ENCODE results near the gene YPEL1. TPM values are rescaled to one million over a fixed set of nuclear protein-coding genes. Genes with fewer than 3 reads are reported as not detected.

The YPEL1 gene
- total and polyA plus RNA-seq, 8 donors: 2.0 to 7.2 (median 2.7) TPM

DNA sequence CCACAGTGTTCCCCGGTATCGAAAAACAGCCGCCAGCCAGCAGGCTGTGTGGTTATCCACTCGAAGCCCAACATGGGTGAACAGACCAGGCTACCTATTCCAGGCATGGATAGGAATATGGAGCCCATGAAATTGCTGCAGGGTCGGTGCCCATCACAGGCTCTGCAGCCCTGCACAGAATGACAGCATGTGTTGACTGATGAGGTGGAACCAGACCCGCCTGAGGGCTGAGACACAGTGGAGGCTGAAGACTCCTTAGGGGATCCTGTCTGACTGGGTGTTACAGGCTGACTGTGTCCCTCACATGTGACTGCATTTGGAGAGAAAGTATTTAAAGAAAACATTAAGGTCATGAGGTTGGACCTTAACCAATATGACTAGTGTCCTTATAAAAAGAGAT is 6.2 kb upstream of the YPEL1 start:
- Histone ChIP-seq H3K36me3 (no peaks in the 10 kb centered on the region), H3K4me1 (no peaks in the 10 kb centered on the region), H3K9me3 (no peaks in the 10 kb centered on the region), H3K27me3 (no peaks in the 10 kb centered on the region), H3K4me3 (no peak overlapping the region), H3K27ac (no peak overlapping the region)
- 84 to 86% methylated on average over 6 of the region's 6 CpGs for WGBS, 2 donors
- FAIRE-seq: no peak
- intact Hi-C loops (cut with DNase I): no loop called here
- no peak for ATAC-seq
- TF ChIP-seq, protein P1, sequence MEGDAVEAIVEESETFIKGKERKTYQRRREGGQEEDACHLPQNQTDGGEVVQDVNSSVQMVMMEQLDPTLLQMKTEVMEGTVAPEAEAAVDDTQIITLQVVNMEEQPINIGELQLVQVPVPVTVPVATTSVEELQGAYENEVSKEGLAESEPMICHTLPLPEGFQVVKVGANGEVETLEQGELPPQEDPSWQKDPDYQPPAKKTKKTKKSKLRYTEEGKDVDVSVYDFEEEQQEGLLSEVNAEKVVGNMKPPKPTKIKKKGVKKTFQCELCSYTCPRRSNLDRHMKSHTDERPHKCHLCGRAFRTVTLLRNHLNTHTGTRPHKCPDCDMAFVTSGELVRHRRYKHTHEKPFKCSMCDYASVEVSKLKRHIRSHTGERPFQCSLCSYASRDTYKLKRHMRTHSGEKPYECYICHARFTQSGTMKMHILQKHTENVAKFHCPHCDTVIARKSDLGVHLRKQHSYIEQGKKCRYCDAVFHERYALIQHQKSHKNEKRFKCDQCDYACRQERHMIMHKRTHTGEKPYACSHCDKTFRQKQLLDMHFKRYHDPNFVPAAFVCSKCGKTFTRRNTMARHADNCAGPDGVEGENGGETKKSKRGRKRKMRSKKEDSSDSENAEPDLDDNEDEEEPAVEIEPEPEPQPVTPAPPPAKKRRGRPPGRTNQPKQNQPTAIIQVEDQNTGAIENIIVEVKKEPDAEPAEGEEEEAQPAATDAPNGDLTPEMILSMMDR (IDR thresholded peaks at IDR 0.05): no peak
- no peak for DNase-seq

DNA sequence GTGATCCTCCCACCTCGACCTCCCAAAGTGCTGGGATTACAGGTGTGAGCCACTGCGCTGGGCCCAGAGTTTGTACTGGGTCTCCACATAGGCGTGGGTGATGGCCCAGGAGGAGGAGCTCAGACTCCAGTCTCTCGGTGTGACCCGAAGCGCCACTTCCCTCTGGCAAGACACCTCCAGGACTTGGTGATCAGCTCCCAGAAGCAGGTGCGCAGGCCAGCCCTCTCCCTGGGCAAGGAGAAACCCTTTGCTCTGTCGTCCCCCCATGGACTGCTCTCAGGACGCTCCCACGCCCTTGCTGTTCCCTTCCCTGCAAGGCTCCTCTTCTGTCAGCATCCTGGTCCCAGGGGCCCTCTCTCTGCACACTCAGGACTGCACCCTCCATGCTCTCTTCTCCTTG is 5.5 kb upstream of the YPEL1 start:
- Histone ChIP-seq H3K36me3 (no peaks in the 10 kb centered on the region), H3K27ac (no peak overlapping the region), H3K9me3 (no peaks in the 10 kb centered on the region), H3K4me1 (no peaks in the 10 kb centered on the region), H3K4me3 (no peak overlapping the region), H3K27me3 (no peaks in the 10 kb centered on the region)
- intact Hi-C loops (cut with DNase I): no loop called here
- WGBS, 2 donors: 82 to 89% methylated on average over 10 of the region's 10 CpGs
- TF ChIP-seq, protein P1 (IDR thresholded peaks at IDR 0.05): no peak
- ATAC-seq (no peak), DNase-seq (no peak), FAIRE-seq (no peak)

DNA sequence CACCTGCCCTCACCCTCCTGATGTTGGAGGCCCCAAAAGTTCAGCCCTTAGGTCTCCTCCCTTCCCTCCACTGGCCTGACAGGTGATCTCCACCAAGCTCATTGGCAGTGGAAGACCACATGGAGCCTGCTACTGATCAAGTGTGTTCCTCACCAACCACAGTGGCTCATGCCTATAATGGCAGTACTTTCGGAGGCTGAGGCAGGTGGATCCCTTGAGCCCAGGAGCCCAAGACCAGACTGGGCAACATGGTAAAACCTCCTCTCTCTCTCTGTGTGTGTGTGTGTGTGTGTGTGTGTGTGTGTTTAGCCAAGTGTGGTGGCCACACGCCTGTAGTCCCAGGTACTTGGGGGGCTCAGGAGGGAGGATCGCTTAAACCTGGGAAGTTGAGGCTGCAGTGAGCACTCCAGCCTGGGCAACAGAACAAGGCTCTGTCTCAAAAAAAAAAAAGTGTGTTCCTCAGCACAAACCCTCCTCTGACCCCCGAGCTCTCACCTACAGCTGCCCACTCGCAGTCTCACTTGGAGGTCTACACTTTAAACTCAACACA is 4.3 kb upstream of the YPEL1 start:
- no peak overlapping the region for H3K4me3 ChIP-seq
- TF ChIP-seq, protein P1 (IDR thresholded peaks at IDR 0.05): no peak
- no peak for DNase-seq
- no peaks in the 10 kb centered on the region for H3K27me3 ChIP-seq
- intact Hi-C loops (cut with DNase I): no loop called here
- WGBS, 2 donors: 81 to 83% methylated on average over 5 of the region's 5 CpGs
- no peaks in the 10 kb centered on the region for H3K36me3 ChIP-seq
- FAIRE-seq: no peak
- H3K27ac ChIP-seq: no peak overlapping the region
- no peak for ATAC-seq
- H3K9me3 ChIP-seq: no peaks in the 10 kb centered on the region
- H3K4me1 ChIP-seq: no peaks in the 10 kb centered on the region

DNA sequence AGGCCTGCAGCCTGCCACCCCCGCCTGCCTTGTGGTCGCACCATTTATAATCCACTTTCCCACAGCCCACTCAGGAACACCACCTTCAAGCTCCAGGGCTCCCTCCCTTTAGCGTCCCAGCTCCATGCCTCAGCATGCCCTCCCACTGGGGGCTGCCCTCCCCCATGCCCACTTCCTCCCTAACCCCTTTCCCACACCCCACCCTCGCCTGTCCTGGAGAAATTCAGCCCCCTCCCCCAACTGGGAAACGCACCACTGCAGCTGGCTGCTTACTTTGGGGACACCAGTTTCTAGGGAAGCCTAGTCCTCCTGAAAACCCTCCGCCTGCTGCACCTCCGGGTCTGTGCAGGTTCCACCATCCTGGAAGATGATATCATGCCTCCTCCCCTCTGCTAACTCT is 3.4 kb upstream of the YPEL1 start:
- 52 to 58% methylated on average over 7 of the region's 7 CpGs for WGBS, 2 donors
- H3K4me3 ChIP-seq: no peak overlapping the region
- FAIRE-seq: no peak
- intact Hi-C loops (cut with DNase I): no loop called here
- no peak overlapping the region for H3K27ac ChIP-seq
- TF ChIP-seq, protein P1 (IDR thresholded peaks at IDR 0.05): no peak
- no peaks in the 10 kb centered on the region for H3K36me3 ChIP-seq
- no peaks in the 10 kb centered on the region for H3K9me3 ChIP-seq
- no peak for ATAC-seq
- H3K4me1 ChIP-seq: peaks cover 0 to 7% (median 0%) of the 10 kb centered on the region in 3 donors
- H3K27me3 ChIP-seq: no peaks in the 10 kb centered on the region
- DNase-seq: no peak

DNA sequence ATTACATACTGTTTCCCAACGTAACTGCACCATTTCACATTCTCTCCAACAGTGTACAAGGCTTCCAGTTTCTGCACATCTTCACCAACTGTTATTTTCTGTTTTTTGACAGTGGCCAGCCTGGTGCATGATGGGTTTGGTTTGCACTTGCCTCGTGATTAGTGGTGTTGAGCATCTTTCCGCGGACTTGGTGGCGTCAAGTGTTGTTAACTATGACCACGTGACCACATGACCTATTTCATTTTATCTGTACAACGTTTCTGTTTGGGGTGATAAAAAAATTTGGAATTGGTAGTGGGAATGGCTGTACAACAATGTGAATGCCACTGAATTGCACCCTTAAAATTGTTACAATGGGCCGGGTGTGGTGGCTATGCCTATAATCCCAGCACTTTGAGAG is 2.5 kb upstream of the YPEL1 start:
- Histone ChIP-seq H3K27me3 (no peaks in the 10 kb centered on the region), H3K4me3 (no peak overlapping the region), H3K4me1 (peaks cover 0 to 7% (median 0%) of the 10 kb centered on the region in 3 donors), H3K27ac (no peak overlapping the region), H3K9me3 (no peaks in the 10 kb centered on the region), H3K36me3 (no peaks in the 10 kb centered on the region)
- WGBS, 2 donors: 71 to 76% methylated on average over 8 of the region's 8 CpGs
- FAIRE-seq (no peak), DNase-seq (no peak), ATAC-seq (no peak)
- intact Hi-C loops (cut with DNase I): no loop called here
- TF ChIP-seq, protein P1 (IDR thresholded peaks at IDR 0.05): no peak
